GM18868 (cell line): ENCODE measurements around the gene GSN.
A peak's percentile ranks its signal among the peaks of the same experiment; 100 is the strongest.

ENCODE experiments used
- ATAC-seq: cut with Tn5 transposase; IDR thresholded peaks from one replicate; pipeline ENCODE4 v1.9.1; 2021; ENCODE audit warnings: mild to moderate bottlenecking, moderate library complexity; ENCODE audit not compliant: unreplicated experiment

The GSN gene

GRCh38 chr9:121322037-121322736 is 54.2 kb downstream of the GSN start:
- ATAC-seq: no peak

GRCh38 chr9:121322737-121323448 is 54.9 kb downstream of the GSN start:
- no peak for ATAC-seq

GRCh38 chr9:121323449-121324151 is 55.6 kb downstream of the GSN start:
- ATAC-seq: no peak

GRCh38 chr9:121324316-121324715 is 56.4 kb downstream of the GSN start:
- peak; percentile 57 for ATAC-seq

- no peak for ATAC-seq
Measured at GRCh38 chr9:121324755-121325154, 56.8 kb downstream of the GSN start.

GRCh38 chr9:121325387-121325786 is 57.4 kb downstream of the GSN start:
- ATAC-seq: no peak

GRCh38 chr9:121326130-121326838 is 58.3 kb downstream of the GSN start:
- ATAC-seq: no peak

GRCh38 chr9:121326901-121327613 is 59.1 kb downstream of the GSN start:
- no peak for ATAC-seq

GRCh38 chr9:121328476-121328875 is 60.5 kb downstream of the GSN start:
- ATAC-seq: no peak

- no peak for ATAC-seq
Measured at GRCh38 chr9:121328876-121329681, 61.1 kb downstream of the GSN start.

GRCh38 chr9:121331549-121331948 is 63.6 kb downstream of the GSN start:
- ATAC-seq: no peak

GRCh38 chr9:121331992-121332685 is 64.2 kb downstream of the GSN start:
- no peak for ATAC-seq

- ATAC-seq: no peak
Measured at GRCh38 chr9:121333950-121334773, 66.2 kb downstream of the GSN start.

- no peak for ATAC-seq
Measured at GRCh38 chr9:121336665-121337064, 68.7 kb downstream of the GSN start.

GRCh38 chr9:121339437-121339836 is 71.5 kb downstream of the GSN start:
- ATAC-seq: no peak

GRCh38 chr9:121340676-121341392 is 72.9 kb downstream of the GSN start:
- ATAC-seq: peak; percentile 97

- no peak for ATAC-seq
Measured at GRCh38 chr9:121344184-121344583, 76.2 kb downstream of the GSN start.

GRCh38 chr9:121345070-121345469 is 77.1 kb downstream of the GSN start:
- no peak for ATAC-seq
